OCI-LY3 (cell line): ENCODE measurements around the gene SLC16A11.

ENCODE experiments used
- CTCF ChIP-seq: fragments of 200-600, 300-600 bp; sonication (generic); IDR thresholded peaks from 2 replicates; pipeline ENCODE4 v1.5.1; 2014; ENCODE audit warnings: antibody characterized with exemption, low read length, low read depth
- EZH2phosphoT487 ChIP-seq: fragments of 200-600 bp; shearing (Covaris generic); IDR thresholded peaks from 2 replicates; pipeline ENCODE4 v1.6.1; 2018; ENCODE audit warnings: antibody characterized with exemption, mixed run types, low read depth

- TF ChIP-seq CTCF, result no peak
- TF ChIP-seq EZH2phosphoT487, result no peak
These were observed 38.2 kb downstream of the SLC16A11 start for GRCh38 chr17:7005716-7006115.
